Epithelial cell of proximal tubule (primary cell): ENCODE results near the gene TMEM52. TPM values are rescaled to one million over a fixed set of nuclear protein-coding genes. Genes with fewer than 3 reads are reported as not detected.

Source experiments
- DNase-seq: peaks from one replicate; pipeline ENCODE4 v3.0.0-alpha.2; 2011; ENCODE audit warnings: low read depth
- H3K4me3 ChIP-seq: 2 replicates; pipeline ENCODE4 v1.5.1; 2011; ENCODE audit warnings: low read depth, mild to moderate bottlenecking, low read length
- total RNA-seq: library from RNA; depleted of rRNA; stranded (reverse); fragments of >200 nt; gene quantifications from 2 replicates; pipeline ENCODE4 v1.2.3, GENCODE V29; 2015
- TF ChIP-seq, protein P1 (sequence below): conservative IDR thresholded peaks from 2 replicates; pipeline ENCODE4 v1.5.1; 2012; ENCODE audit warnings: low read depth, mild to moderate bottlenecking, low read length

Gene TMEM52
- total RNA-seq, 1 donor from 2014 or later, result 0.75 TPM

DNA sequence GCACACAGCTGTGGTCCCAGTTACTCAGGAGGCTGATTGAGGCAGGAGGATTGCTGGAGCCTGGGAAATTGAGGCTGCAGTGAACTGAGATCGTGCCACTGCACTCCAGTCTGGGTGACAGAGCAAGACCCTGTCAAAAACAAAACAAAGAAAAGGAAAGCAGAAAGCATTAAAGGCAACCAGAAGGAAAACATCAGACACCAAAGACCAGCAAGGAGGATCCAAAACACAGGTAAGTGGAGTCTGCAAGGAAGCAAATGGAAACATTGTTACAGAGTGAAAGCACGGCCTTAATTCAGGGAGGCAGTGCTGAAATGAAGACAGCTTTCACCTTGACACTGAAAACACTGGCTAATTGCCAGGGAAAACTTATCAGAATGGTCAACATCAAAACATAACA is 43.7 kb upstream of the TMEM52 start:
- no peak for DNase-seq
- no peak overlapping the region for H3K4me3 ChIP-seq
- TF ChIP-seq, protein P1, sequence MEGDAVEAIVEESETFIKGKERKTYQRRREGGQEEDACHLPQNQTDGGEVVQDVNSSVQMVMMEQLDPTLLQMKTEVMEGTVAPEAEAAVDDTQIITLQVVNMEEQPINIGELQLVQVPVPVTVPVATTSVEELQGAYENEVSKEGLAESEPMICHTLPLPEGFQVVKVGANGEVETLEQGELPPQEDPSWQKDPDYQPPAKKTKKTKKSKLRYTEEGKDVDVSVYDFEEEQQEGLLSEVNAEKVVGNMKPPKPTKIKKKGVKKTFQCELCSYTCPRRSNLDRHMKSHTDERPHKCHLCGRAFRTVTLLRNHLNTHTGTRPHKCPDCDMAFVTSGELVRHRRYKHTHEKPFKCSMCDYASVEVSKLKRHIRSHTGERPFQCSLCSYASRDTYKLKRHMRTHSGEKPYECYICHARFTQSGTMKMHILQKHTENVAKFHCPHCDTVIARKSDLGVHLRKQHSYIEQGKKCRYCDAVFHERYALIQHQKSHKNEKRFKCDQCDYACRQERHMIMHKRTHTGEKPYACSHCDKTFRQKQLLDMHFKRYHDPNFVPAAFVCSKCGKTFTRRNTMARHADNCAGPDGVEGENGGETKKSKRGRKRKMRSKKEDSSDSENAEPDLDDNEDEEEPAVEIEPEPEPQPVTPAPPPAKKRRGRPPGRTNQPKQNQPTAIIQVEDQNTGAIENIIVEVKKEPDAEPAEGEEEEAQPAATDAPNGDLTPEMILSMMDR, result no peak

- TF ChIP-seq, protein P1, result no peak
- no peak overlapping the region for H3K4me3 ChIP-seq
- no peak for DNase-seq
These were observed 41.6 kb upstream of the TMEM52 start for GRCh38 chr1:1960480-1961196.

GRCh38 chr1:1959840-1960479 is 40.9 kb upstream of the TMEM52 start:
- no peak overlapping the region for H3K4me3 ChIP-seq
- DNase-seq, result no peak
- TF ChIP-seq, protein P1, result peak; percentile 87

GRCh38 chr1:1959459-1959839 is 40.4 kb upstream of the TMEM52 start:
- TF ChIP-seq, protein P1, result no peak
- DNase-seq, result no peak
- no peak overlapping the region for H3K4me3 ChIP-seq

DNA sequence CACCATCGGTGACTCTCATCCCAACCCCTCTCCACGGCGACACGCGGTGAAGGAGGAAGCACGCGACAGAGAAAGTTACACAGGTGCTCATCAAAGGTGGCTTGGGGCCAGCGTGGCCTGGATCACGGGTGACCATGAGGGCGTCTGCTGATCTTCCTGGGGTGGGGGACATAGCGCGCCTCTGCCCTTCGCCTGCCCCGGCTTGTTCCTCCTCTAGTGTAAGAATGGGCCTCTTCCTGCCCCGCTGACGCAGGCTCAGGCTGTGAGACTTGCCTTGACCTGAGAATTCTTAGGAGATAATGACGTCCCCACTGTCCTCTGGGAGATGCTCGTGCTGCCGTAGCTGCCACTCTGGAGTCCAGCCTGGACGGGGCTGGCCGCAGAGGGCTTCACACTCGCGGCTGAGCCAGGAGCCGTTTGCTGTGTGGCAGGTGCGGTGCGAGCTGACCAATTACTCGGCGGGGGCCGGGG is 39.0 kb upstream of the TMEM52 start:
- no peak overlapping the region for H3K4me3 ChIP-seq
- no peak for DNase-seq
- TF ChIP-seq, protein P1, result no peak

DNA sequence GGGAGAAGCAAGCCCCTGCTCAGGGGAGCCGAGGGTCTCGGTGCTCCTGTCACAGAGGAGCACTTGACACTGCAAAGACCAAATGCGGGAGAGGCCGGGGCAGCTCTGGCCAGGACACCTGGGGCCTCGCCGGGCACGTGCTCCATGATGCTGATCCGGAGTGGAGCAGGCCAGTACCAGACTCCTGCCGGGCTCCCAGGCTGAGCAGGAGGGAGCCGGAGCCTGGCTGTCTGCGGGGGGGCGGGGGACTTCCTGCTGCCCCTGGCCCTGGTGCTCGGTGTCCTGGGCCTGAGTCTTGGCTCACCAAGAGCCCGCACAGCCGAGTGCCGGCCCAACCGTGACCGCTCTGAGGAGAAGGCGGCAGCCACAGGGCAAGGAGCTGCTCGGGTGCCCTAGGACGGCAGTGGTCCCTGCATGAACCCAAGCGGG is 38.5 kb upstream of the TMEM52 start:
- no peak overlapping the region for H3K4me3 ChIP-seq
- TF ChIP-seq, protein P1, result no peak
- DNase-seq, result no peak
